ENCODE measurements around the gene UBA6.

GRCh38 chr4:67713529-67714247, 12.7 kb upstream of the UBA6 start:
- TF ChIP-seq STAT6 (CRISPR knock-in tag; conservative IDR thresholded peaks at IDR 0.05; ENCODE audit: low read depth) (no peak), CTCF (IDR thresholded peaks at IDR 0.05) (no peak), ARID4B (CRISPR knock-in tag; IDR thresholded peaks at IDR 0.05; ENCODE audit: borderline replicate concordance) (no peak), HMGA2 (CRISPR knock-in tag; IDR thresholded peaks at IDR 0.05) (no peak), IRF1 (CRISPR knock-in tag; IDR thresholded peaks at IDR 0.05) (no peak), GTF2I (CRISPR knock-in tag; conservative IDR thresholded peaks at IDR 0.05) (no peak), CREM (CRISPR knock-in tag; IDR thresholded peaks at IDR 0.05) (no peak), ATF3 (CRISPR knock-in tag; conservative IDR thresholded peaks at IDR 0.05) (no peak)
